22Rv1 (cell line): ENCODE results near the gene FGGY.
"Not testable (repeated sequence)": the region's sequence is repeated elsewhere in the genome, so short reads cannot be mapped to it uniquely, and the experiment has no call there.

ENCODE experiments used
- CTCF ChIP-seq: fragments of 450-650 bp; IDR thresholded peaks from 2 replicates; pipeline ENCODE4 v1.5.1; 2017; ENCODE audit warnings: mild to moderate bottlenecking
- ZFX ChIP-seq: fragments of 450-650 bp; IDR thresholded peaks from 2 replicates; pipeline ENCODE4 v1.6.1; 2017; ENCODE audit warnings: antibody characterized with exemption, borderline replicate concordance

GRCh38 chr1:59256429-59256828 lies 40.5 kb upstream of the FGGY start:
- TF ChIP-seq CTCF, ZFX: not testable (repeated sequence)
